Measurements from ENCODE around the gene FHAD1.

FHAD1 gene

GRCh38 chr1:15277933-15278332, 30.9 kb downstream of the FHAD1 start:
- Histone ChIP-seq H3K4me3 (ENCODE audit: low read depth, low read length) (no peak overlapping the region), H3K36me3 (ENCODE audit: insufficient read depth, low read length) (no peaks in the 10 kb centered on the region), H2AFZ (ENCODE audit: low read length, unreplicated experiment) (no peak overlapping the region)

DNA sequence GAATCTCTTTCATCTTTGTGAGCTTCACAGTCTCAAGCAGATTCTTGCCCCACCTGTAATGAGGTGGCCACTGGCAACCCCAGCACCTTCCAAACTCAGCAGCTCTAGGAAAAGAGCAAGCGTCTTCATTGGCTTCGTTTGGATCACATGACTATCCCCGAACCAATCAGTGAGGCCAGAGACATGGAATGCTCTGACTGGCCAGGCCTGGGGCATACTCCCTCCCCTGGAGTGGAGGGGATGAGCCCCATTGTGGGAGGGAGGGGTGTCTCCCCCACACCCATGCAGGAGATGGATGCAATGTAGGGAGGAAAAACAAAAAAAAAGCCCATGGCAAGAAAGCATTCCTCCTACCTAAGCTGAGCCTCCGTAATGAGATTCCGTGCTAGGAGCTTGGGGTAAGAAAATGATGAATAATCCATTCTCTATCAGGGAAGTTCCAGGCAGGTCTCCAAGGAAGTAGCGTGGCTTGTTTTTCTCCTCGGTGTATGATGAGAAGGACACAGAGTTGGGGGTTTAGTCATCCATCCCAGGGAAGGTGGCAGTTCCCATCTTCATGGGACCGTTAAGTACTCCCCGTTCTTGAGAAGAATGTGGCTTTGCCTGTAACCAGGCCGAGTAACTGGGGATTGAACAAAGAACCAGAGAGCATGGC, 32.7 kb downstream of the FHAD1 start:
- peaks cover 11% of the 10 kb centered on the region for H3K27me3 ChIP-seq (ENCODE audit: insufficient read depth, low read length)
- no peak overlapping the region for H2AFZ ChIP-seq (ENCODE audit: low read length, unreplicated experiment)
- no peak overlapping the region for H3K27ac ChIP-seq (ENCODE audit: low read depth, low read length)
- H3K4me1 ChIP-seq (ENCODE audit: control insufficient read depth, insufficient read depth, low read length, unreplicated experiment) = no peaks in the 10 kb centered on the region
- H3K79me2 ChIP-seq (ENCODE audit: control insufficient read depth, insufficient read depth, low read length, unreplicated experiment) = no peaks in the 10 kb centered on the region
- no peak overlapping the region for H3K4me3 ChIP-seq (ENCODE audit: low read depth, low read length)
- no peaks in the 10 kb centered on the region for H3K36me3 ChIP-seq (ENCODE audit: insufficient read depth, low read length)

More at GRCh38 chr1:15277933-15278332, 30.9 kb downstream of the FHAD1 start:
- H3K79me2 ChIP-seq (ENCODE audit: control insufficient read depth, insufficient read depth, low read length, unreplicated experiment) = no peaks in the 10 kb centered on the region
- H3K27me3 ChIP-seq (ENCODE audit: insufficient read depth, low read length) = peaks cover 21% of the 10 kb centered on the region
- H3K4me1 ChIP-seq (ENCODE audit: control insufficient read depth, insufficient read depth, low read length, unreplicated experiment) = no peaks in the 10 kb centered on the region
- H3K27ac ChIP-seq (ENCODE audit: low read depth, low read length) = no peak overlapping the region

DNA sequence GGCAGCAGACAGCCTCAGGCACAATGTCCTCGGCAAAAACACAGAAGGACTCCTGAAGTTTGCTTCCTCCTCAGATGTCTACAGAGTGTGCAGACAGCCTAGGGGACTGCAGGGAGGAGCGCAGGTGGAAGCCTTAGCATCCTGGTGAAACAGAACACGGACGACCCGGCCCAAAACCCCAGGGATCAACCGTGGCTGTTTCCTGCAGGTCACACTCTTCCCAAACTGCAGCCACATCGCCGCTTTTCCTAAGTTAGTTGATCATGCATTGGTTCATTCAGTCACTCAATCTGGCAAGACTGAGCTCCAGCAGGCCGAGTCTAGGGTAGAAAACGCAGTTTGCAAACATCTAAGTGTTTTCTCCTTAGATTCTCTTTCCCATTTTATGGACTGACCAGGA, 33.4 kb downstream of the FHAD1 start:
- Histone ChIP-seq H3K27ac (ENCODE audit: low read depth, low read length) (no peak overlapping the region), H3K27me3 (ENCODE audit: insufficient read depth, low read length) (peaks cover 11% of the 10 kb centered on the region), H2AFZ (ENCODE audit: low read length, unreplicated experiment) (no peak overlapping the region), H3K4me1 (ENCODE audit: control insufficient read depth, insufficient read depth, low read length, unreplicated experiment) (no peaks in the 10 kb centered on the region), H3K36me3 (ENCODE audit: insufficient read depth, low read length) (no peaks in the 10 kb centered on the region), H3K4me3 (ENCODE audit: low read depth, low read length) (no peak overlapping the region), H3K79me2 (ENCODE audit: control insufficient read depth, insufficient read depth, low read length, unreplicated experiment) (no peaks in the 10 kb centered on the region)

DNA sequence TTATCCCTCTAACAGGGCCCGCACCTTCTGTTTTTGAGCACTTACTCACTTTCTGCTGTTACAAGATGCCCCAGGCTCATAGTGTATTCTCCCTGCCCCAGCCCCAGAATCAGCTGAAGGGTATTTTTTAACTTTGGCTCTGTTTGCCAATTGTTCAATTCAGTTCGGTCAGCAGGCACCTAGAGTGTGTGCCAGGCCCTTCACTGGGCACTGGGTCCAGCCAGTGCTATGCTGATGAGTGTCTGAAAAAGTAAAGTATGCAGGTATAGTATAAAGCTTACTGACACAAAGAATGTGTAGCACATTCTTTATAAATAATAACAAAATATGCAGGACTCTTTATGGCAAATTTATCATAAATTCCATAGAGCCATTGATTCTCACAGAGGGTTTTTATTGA, 35.0 kb downstream of the FHAD1 start:
- Histone ChIP-seq H3K27ac (ENCODE audit: low read depth, low read length) (no peak overlapping the region), H2AFZ (ENCODE audit: low read length, unreplicated experiment) (no peak overlapping the region), H3K79me2 (ENCODE audit: control insufficient read depth, insufficient read depth, low read length, unreplicated experiment) (no peaks in the 10 kb centered on the region), H3K27me3 (ENCODE audit: insufficient read depth, low read length) (peaks cover 8% of the 10 kb centered on the region; the same call in 1 of the 2 replicates), H3K36me3 (ENCODE audit: insufficient read depth, low read length) (no peaks in the 10 kb centered on the region), H3K4me3 (ENCODE audit: low read depth, low read length) (no peak overlapping the region), H3K4me1 (ENCODE audit: control insufficient read depth, insufficient read depth, low read length, unreplicated experiment) (no peaks in the 10 kb centered on the region)

DNA sequence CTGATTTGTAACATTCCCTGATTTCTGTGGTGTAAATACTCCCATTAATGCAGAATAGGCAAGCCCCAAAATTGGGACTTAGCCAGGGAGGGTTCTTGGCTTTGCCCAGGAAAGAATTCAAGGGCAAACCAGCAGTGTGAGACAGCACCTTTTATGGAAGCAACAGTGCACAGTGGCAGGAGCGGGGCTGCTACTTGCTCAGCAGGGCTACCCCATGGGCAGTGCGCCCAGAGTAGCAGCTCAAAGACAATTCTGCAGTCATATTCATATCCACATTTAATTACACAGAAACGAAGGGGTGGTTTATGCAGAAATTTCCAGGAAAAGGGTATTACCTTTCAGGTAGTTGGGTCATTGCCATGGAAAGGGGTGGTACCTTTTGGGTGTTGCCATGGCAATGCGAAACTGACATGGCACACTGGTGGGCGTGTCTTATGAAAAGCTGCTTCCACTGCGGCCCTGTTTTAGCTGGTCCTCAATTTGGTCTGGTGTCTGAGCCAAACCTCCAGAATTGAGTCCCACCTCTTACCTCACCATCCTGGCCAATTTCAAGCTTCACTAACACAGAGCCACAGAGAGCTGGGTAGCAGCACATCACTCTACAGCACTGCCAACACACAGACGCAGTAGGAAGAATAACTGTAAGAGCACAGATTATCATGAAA, 35.9 kb downstream of the FHAD1 start:
- no peak overlapping the region for H2AFZ ChIP-seq (ENCODE audit: low read length, unreplicated experiment)
- no peak overlapping the region for H3K4me3 ChIP-seq (ENCODE audit: low read depth, low read length)
- no peaks in the 10 kb centered on the region for H3K4me1 ChIP-seq (ENCODE audit: control insufficient read depth, insufficient read depth, low read length, unreplicated experiment)
- peaks cover 8% of the 10 kb centered on the region; the same call in 1 of the 2 replicates for H3K27me3 ChIP-seq (ENCODE audit: insufficient read depth, low read length)
- H3K27ac ChIP-seq (ENCODE audit: low read depth, low read length) = no peak overlapping the region
- no peaks in the 10 kb centered on the region for H3K36me3 ChIP-seq (ENCODE audit: insufficient read depth, low read length)
- H3K79me2 ChIP-seq (ENCODE audit: control insufficient read depth, insufficient read depth, low read length, unreplicated experiment) = no peaks in the 10 kb centered on the region

- Histone ChIP-seq H3K27me3 (ENCODE audit: insufficient read depth, low read length) (peaks cover 8% of the 10 kb centered on the region; the same call in 1 of the 2 replicates), H3K27ac (ENCODE audit: low read depth, low read length) (no peak overlapping the region), H3K79me2 (ENCODE audit: control insufficient read depth, insufficient read depth, low read length, unreplicated experiment) (no peaks in the 10 kb centered on the region), H3K4me3 (ENCODE audit: low read depth, low read length) (no peak overlapping the region), H3K36me3 (ENCODE audit: insufficient read depth, low read length) (no peaks in the 10 kb centered on the region), H3K4me1 (ENCODE audit: control insufficient read depth, insufficient read depth, low read length, unreplicated experiment) (no peaks in the 10 kb centered on the region), H2AFZ (ENCODE audit: low read length, unreplicated experiment) (no peak overlapping the region)
Measured at GRCh38 chr1:15283526-15283925, 36.5 kb downstream of the FHAD1 start.

DNA sequence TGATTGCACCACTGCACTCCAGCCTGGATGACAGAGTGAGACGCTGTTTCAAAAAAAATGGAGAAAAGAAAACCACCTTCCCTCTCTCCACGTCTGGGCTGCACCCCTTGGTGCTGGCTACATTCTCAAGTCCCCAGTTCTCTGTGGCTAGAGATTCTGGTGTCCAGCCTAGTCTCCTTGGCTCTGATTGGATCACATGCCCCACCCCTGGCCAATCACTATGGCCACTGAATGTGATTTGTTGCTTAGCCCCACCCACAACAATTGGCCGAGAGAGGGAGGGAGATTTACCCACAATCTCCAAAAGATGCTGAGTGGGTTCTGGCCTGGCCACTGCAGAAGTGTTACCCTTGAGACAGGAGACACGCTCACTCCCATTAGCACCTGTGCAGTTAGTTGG, 39.4 kb downstream of the FHAD1 start:
- H3K27me3 ChIP-seq (ENCODE audit: insufficient read depth, low read length) = no peaks in the 10 kb centered on the region
- no peaks in the 10 kb centered on the region for H3K79me2 ChIP-seq (ENCODE audit: control insufficient read depth, insufficient read depth, low read length, unreplicated experiment)
- H3K36me3 ChIP-seq (ENCODE audit: insufficient read depth, low read length) = no peaks in the 10 kb centered on the region
- no peak overlapping the region for H2AFZ ChIP-seq (ENCODE audit: low read length, unreplicated experiment)
- H3K4me1 ChIP-seq (ENCODE audit: control insufficient read depth, insufficient read depth, low read length, unreplicated experiment) = no peaks in the 10 kb centered on the region
- H3K4me3 ChIP-seq (ENCODE audit: low read depth, low read length) = no peak overlapping the region
- H3K27ac ChIP-seq (ENCODE audit: low read depth, low read length) = no peak overlapping the region

- H3K79me2 ChIP-seq (ENCODE audit: control insufficient read depth, insufficient read depth, low read length, unreplicated experiment) = no peaks in the 10 kb centered on the region
- no peaks in the 10 kb centered on the region for H3K36me3 ChIP-seq (ENCODE audit: insufficient read depth, low read length)
- no peaks in the 10 kb centered on the region for H3K4me1 ChIP-seq (ENCODE audit: control insufficient read depth, insufficient read depth, low read length, unreplicated experiment)
- no peak overlapping the region for H2AFZ ChIP-seq (ENCODE audit: low read length, unreplicated experiment)
- H3K27ac ChIP-seq (ENCODE audit: low read depth, low read length) = no peak overlapping the region
- H3K27me3 ChIP-seq (ENCODE audit: insufficient read depth, low read length) = no peaks in the 10 kb centered on the region
- no peak overlapping the region for H3K4me3 ChIP-seq (ENCODE audit: low read depth, low read length)
Measured at GRCh38 chr1:15287035-15287979, 40.3 kb downstream of the FHAD1 start.

DNA sequence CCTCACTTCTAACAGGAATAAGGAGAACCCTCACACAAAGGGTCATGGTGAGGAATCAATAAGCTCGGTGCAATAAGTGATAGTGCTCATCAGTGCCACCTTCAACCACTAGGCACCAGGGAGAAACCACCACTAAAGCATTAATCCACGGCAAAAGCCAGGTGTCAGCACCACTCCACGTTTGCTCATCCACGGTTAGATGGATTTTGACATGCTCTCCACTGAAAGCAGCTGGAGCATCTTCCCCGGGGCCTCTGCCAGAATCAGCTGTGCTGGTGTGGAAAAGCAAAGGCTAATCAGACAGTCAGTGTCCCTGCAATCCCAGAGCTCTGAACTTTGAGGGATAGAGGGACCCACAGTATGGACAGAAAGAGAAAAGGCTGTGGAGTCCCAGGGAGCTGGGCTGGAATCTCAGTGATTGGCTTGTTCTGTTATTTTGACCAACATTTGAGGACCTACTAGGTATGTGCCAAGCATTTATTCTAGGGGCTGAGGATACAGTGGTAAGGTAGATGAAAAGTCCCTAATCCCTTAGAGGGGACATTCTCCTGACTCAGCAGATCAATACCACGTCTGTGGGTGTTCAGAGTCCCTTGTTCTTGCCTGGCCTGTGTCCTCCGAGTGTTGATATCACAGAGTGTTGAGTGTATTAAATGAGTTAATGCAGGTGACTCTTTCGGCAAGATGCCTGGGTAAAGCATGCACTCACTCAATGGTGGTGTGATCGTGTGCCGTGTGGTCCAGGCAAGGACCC, 41.3 kb downstream of the FHAD1 start:
- Histone ChIP-seq H3K36me3 (ENCODE audit: insufficient read depth, low read length) (no peaks in the 10 kb centered on the region), H3K27me3 (ENCODE audit: insufficient read depth, low read length) (no peaks in the 10 kb centered on the region), H2AFZ (ENCODE audit: low read length, unreplicated experiment) (no peak overlapping the region), H3K4me3 (ENCODE audit: low read depth, low read length) (no peak overlapping the region), H3K79me2 (ENCODE audit: control insufficient read depth, insufficient read depth, low read length, unreplicated experiment) (no peaks in the 10 kb centered on the region), H3K4me1 (ENCODE audit: control insufficient read depth, insufficient read depth, low read length, unreplicated experiment) (no peaks in the 10 kb centered on the region), H3K27ac (ENCODE audit: low read depth, low read length) (no peak overlapping the region)

DNA sequence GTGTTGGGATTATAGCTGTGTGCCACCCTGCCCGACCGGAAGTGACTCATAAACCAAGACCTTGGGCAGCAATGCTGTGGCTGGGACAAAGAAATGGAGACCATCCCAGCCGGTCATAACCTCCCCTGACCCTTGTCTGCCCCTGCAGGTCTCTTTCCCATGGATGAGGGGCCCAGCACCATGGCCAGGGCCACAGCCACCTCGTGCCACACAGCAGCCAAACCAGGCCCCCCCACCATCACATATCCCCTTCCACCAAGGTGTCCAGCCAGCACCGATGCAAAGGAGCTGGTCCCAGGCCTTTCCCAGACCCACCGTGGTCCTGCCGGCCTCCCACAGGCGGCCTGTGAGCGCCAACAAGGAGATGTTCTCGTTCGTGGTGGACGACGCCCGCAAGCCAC, 42.2 kb downstream of the FHAD1 start:
- no peaks in the 10 kb centered on the region for H3K79me2 ChIP-seq (ENCODE audit: control insufficient read depth, insufficient read depth, low read length, unreplicated experiment)
- H3K36me3 ChIP-seq (ENCODE audit: insufficient read depth, low read length) = no peaks in the 10 kb centered on the region
- H2AFZ ChIP-seq (ENCODE audit: low read length, unreplicated experiment) = no peak overlapping the region
- H3K4me3 ChIP-seq (ENCODE audit: low read depth, low read length) = no peak overlapping the region
- no peaks in the 10 kb centered on the region for H3K4me1 ChIP-seq (ENCODE audit: control insufficient read depth, insufficient read depth, low read length, unreplicated experiment)
- H3K27ac ChIP-seq (ENCODE audit: low read depth, low read length) = no peak overlapping the region
- H3K27me3 ChIP-seq (ENCODE audit: insufficient read depth, low read length) = no peaks in the 10 kb centered on the region

All from ACC112 (cell line).